Fibroblast of lung (primary cell): ENCODE data around the gene TIMM21.

Experiments
- CTCF ChIP-seq, 2 donors: IDR thresholded peaks in 1 of 2; conservative IDR thresholded peaks in 1 of 2; 1 replicate in 1 of 2; 2 replicates in 1 of 2; pipeline ENCODE4 v1.5.1; 2011 to 2012; ENCODE audit warnings: low read length in 2 of 2, control low read depth in 1 of 2, inconsistent platforms in 1 of 2, low read depth in 1 of 2, mild to moderate bottlenecking in 1 of 2
- EZH2 ChIP-seq: IDR thresholded peaks from 2 replicates; pipeline ENCODE4 v1.5.1; 2012; ENCODE audit warnings: low read length, control low read depth, mild to moderate bottlenecking; ENCODE audit errors: missing control alignments

- TF ChIP-seq CTCF (conservative IDR thresholded peaks at IDR 0.05 in 1 of 2, IDR thresholded peaks at IDR 0.05 in 1 of 2; ENCODE audit: low read depth in 1 of 2, low read length in 2 of 2) (no peak), EZH2 (no peak)
Measured at GRCh38 chr18:74139411-74139810, 8.9 kb upstream of the TIMM21 start.
